GM12874 (cell line): ENCODE data around the gene RACGAP1.
A peak's percentile ranks its signal among the peaks of the same experiment; 100 is the strongest.

ENCODE experiments used
- TF ChIP-seq, protein P1 (sequence below): IDR thresholded peaks from 2 replicates; pipeline ENCODE4 v1.5.1; 2011; ENCODE audit warnings: low read depth, mild to moderate bottlenecking, control low read depth, low read length, moderate library complexity; ENCODE audit not compliant: insufficient read depth

RACGAP1 gene

DNA sequence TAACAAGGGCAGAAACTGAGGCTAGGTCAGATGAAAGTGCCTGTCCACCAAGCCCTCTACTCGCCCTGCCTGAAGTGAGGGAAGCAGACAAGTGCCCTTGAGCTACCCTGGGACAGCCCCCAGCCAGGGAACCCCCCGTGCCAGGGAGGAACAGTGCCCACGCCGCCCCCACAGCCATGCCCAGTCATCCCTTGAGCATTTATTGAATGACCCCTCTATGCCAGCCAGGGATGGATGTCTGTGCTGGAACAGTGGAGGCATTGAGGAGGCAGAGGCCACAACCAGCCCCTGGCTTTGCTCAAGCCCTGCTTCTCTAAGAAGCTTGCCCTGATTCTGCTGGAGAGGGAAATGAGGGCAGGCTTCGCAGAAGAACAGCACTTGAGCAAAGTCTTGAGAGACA, 56.3 kb downstream of the RACGAP1 start:
- TF ChIP-seq, protein P1, sequence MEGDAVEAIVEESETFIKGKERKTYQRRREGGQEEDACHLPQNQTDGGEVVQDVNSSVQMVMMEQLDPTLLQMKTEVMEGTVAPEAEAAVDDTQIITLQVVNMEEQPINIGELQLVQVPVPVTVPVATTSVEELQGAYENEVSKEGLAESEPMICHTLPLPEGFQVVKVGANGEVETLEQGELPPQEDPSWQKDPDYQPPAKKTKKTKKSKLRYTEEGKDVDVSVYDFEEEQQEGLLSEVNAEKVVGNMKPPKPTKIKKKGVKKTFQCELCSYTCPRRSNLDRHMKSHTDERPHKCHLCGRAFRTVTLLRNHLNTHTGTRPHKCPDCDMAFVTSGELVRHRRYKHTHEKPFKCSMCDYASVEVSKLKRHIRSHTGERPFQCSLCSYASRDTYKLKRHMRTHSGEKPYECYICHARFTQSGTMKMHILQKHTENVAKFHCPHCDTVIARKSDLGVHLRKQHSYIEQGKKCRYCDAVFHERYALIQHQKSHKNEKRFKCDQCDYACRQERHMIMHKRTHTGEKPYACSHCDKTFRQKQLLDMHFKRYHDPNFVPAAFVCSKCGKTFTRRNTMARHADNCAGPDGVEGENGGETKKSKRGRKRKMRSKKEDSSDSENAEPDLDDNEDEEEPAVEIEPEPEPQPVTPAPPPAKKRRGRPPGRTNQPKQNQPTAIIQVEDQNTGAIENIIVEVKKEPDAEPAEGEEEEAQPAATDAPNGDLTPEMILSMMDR = no peak

DNA sequence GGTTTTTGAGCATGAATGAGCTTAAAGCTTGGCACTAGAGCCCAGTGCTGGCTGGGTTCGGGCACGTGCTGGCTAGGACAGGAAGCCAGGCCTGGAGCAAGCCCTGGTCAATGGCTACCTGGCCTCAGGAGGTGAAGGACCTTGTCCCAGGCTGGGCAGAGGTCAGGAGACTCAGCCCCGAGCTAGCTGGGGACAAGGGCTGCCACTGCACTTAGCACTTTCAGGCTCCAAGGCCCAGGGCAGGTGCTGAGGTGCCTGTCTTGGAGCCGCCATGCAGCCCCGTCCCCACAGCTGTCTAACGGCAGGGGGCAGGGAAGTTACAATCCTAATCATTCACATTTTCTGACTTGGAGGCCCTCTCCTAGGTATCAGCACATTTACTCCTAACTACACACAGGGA, 56.8 kb downstream of the RACGAP1 start:
- TF ChIP-seq, protein P1 = no peak

DNA sequence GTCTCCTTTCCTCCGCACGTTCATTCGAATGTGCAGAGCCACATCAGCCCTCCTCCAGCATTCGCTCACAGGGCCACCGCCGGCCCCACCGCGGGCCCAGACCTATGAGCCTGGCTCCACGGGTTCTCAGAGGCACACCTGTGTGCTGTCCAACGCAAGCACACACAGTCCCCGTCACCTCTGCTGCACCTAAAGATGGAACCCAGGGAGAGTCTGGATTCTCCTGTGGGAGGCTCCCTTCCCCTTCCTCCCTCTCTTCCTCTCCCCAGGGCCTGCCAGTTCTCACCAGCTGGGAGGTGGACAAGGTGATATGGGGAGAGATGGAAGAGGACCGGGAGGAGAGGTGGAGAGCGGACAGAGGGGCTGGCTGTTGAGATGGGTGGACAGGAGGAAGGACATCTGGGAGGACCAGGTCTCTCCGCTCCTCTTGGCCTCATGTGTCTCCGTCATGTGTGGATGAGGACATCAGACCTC, 57.5 kb downstream of the RACGAP1 start:
- TF ChIP-seq, protein P1 = no peak

DNA sequence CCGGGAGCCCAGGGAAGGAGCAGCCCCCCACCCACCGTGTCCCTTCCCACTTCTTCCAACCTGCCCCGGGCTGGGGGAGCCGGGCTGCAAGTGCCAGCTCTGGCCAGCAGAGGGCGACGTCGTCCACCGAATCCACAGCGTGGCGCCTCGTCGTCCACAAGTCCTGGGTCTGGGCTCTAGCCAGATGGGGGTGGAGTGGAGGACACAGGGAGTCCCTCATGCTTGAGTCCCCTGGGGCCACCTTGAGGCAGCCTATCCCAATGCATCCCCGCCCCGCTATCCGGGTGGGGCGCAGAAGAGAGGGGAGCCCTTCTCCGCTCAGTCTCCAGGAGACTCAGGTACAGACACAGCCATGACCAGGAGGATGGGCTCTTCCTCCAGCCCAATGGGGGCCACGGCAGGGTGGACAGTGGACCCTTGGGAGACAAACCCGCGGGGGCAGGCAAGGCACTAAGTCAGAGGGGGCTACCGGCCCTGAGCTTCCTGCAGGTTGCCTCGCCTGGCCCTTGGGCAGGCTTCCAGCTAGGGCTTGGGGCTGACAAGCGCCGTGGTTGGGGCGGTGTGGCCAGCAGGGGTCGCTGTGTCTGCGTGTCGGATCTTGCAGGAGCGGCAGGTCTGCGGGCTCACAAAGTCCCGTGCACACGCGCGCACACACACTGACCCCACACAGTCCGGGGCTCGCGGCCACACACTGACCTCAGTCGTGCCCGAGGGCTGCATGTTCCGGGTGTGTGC, 58.1 kb downstream of the RACGAP1 start:
- TF ChIP-seq, protein P1 = peak; percentile 97

DNA sequence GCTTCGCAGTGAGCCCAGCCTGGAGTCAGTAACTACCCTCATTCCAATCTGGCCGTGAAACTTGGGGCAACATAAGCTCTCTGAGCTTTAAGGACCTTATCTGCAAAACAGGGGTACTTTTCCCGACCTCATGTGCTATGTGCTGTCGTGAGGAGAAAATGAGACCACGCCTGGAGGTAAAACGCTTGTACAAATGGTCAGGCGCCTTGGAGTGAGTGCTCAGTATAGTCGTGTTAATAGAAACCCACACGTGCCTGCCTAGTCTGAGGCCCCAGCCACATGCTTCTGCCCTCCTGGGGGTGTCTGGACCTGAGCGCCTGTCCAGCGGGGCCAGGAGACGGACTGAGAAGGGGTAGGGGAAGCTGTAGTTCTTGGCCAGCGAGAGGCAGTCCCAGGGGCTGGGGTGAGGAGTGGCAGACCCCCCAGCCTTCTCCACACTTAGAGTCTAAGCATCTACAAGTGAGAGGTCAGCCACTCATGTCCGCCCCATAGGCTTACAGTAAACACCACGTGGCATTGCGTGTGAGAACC, 58.7 kb downstream of the RACGAP1 start:
- TF ChIP-seq, protein P1 = no peak

DNA sequence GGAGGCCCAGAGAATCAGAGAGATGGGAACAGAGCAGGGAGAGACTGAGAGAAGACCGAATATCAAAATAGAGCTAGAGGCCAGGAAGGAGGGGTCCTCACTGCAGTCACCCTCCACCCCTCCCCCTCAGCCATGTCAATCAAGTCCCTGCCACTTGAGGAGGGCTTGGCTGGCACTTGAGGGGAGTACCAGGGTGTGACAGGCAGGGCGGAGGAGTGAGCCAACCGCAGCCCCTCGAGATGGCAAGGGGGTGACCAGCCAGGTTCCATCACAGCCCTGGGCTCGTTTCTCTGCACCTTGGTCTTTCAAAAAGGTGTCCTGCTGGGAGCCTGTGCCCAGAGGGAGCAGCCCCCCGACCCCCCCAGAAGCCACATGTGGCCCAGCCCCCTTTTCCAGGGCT, 59.5 kb downstream of the RACGAP1 start:
- TF ChIP-seq, protein P1 = no peak

DNA sequence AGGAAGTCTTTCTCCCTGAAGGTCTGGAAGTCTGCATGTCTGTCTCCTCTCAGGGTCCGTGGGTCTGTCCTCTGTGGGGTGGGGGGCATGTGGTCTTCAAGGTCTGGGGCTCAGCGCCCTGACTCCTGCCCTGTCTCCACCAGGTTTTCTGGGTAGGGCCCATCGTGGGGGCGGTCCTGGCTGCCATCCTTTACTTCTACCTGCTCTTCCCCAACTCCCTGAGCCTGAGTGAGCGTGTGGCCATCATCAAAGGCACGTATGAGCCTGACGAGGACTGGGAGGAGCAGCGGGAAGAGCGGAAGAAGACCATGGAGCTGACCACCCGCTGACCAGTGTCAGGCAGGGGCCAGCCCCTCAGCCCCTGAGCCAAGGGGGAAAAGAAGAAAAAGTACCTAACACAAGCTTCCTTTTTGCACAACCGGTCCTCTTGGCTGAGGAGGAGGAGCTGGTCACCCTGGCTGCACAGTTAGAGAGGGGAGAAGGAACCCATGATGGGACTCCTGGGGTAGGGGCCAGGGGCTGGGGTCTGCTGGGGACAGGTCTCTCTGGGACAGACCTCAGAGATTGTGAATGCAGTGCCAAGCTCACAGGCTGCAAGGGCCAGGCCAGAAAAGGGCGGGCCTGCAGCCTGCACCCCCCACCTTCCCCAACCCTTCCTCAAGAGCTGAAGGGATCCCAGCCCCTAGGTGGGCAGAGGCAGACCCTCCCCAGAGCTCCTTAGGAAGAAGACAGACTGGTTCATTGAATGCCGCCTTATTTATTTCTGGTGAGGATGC, 60.3 kb downstream of the RACGAP1 start:
- TF ChIP-seq, protein P1 = no peak
